A549 (cell line): ENCODE measurements around the gene STX19.

Experiments used
- CBX8 ChIP-seq: fragments of 200-600 bp; sonication (generic); IDR thresholded peaks from 2 replicates; pipeline ENCODE4 v1.6.1; 2016
- EP300 ChIP-seq, 2 experiments: fragments of >200 bp; sonication (Bioruptor Twin); formaldehyde crosslinking; IDR thresholded peaks; 2 replicates in 1 of 2; 3 replicates in 1 of 2; pipeline ENCODE4 v1.6.1; 2016 to 2017
- ZC3H11A ChIP-seq: fragments of 450-650 bp; IDR thresholded peaks from 2 replicates; pipeline ENCODE4 v1.6.1; 2014; ENCODE audit warnings: antibody characterized with exemption, mild to moderate bottlenecking
- ZSCAN20 ChIP-seq: fragments of 250-450 bp; sonication (Bioruptor Pico); IDR thresholded peaks from 2 replicates; pipeline ENCODE4 v1.8.0; 2022; ENCODE audit warnings: mild to moderate bottlenecking, moderate library complexity
- TF ChIP-seq, protein P1 (sequence below): fragments of >200 bp; sonication (Bioruptor Twin); formaldehyde crosslinking; IDR thresholded peaks from 3 replicates; pipeline ENCODE4 v1.5.1; 2016

DNA sequence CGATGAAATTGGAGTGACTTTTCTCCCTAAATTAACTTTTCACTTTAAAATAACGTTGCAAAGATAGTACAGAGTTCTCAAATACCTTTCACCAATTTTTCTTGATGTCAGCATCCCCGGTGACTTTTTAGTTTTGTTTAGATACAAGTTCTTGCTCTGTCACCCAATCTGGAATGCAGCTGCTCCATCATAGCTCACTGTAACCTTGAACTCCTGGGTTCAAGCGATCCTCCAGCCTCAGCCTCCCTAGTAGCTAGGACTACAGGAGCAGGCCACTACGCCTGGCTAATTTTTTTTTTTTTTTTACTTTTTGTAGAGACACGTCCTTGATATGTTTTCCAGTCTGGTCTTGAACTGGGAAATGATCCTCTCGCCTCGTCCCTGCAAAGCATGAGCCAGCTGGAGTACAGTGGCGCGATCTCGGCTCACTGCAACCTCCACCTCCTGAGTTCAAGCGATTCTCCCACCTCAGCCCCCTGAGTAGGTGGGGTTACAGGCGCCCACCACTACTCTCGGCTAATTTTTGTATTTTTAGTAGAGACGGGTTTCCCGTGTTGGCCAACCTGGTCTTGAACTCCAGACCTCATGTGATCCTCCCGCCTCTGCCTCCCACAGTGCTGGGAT lies 35.2 kb upstream of the STX19 start:
- TF ChIP-seq CBX8 (no peak), ZC3H11A (no peak), EP300 (IDR thresholded peaks at IDR 0.05) (no peak), ZSCAN20 (CRISPR knock-in tag) (no peak)
- TF ChIP-seq, protein P1, sequence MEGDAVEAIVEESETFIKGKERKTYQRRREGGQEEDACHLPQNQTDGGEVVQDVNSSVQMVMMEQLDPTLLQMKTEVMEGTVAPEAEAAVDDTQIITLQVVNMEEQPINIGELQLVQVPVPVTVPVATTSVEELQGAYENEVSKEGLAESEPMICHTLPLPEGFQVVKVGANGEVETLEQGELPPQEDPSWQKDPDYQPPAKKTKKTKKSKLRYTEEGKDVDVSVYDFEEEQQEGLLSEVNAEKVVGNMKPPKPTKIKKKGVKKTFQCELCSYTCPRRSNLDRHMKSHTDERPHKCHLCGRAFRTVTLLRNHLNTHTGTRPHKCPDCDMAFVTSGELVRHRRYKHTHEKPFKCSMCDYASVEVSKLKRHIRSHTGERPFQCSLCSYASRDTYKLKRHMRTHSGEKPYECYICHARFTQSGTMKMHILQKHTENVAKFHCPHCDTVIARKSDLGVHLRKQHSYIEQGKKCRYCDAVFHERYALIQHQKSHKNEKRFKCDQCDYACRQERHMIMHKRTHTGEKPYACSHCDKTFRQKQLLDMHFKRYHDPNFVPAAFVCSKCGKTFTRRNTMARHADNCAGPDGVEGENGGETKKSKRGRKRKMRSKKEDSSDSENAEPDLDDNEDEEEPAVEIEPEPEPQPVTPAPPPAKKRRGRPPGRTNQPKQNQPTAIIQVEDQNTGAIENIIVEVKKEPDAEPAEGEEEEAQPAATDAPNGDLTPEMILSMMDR: no peak
